GM23338 (cell line): ENCODE results near the gene PYGO2. TPM values are rescaled to one million over a fixed set of nuclear protein-coding genes. Genes with fewer than 3 reads are reported as not detected.

Source experiments
- ATAC-seq: fragments of 200-7000 bp; cut with Tn5 transposase; 3 replicates; pipeline ENCODE4 v1.9.1; 2020
- DNase-seq: peaks from one replicate; pipeline ENCODE4 v3.0.0-alpha.2; 2015; ENCODE audit warnings: low spot score
- H2AFZ ChIP-seq: fragments of 200-600 bp; sonication (generic); 2 replicates; pipeline ENCODE4 v1.8.0; 2016; ENCODE audit warnings: antibody characterized with exemption, mild to moderate bottlenecking, moderate library complexity
- H3F3A ChIP-seq: fragments of 200-600 bp; sonication (generic); replicated peaks from 2 replicates; pipeline ENCODE4 v1.8.0; 2017; ENCODE audit warnings: antibody characterized with exemption, mixed run types, low read depth
- H3K27ac ChIP-seq: fragments of 200-600 bp; sonication (generic); 2 replicates; pipeline ENCODE4 v1.6.1; 2016; ENCODE audit warnings: low read depth
- H3K27me3 ChIP-seq: fragments of 200-600 bp; sonication (generic); 2 replicates; pipeline ENCODE4 v1.8.0; 2016; ENCODE audit warnings: mild to moderate bottlenecking, mixed run types, moderate library complexity; ENCODE audit not compliant: insufficient read depth
- H3K36me3 ChIP-seq: fragments of 200-600 bp; sonication (generic); 2 replicates; pipeline ENCODE4 v1.8.0; 2016; ENCODE audit warnings: mild to moderate bottlenecking; ENCODE audit not compliant: insufficient read depth
- H3K4me1 ChIP-seq: fragments of 200-600 bp; sonication (generic); 2 replicates; pipeline ENCODE4 v1.8.0; 2016; ENCODE audit warnings: mild to moderate bottlenecking, moderate library complexity; ENCODE audit not compliant: insufficient read depth
- H3K4me2 ChIP-seq: fragments of 200-600 bp; sonication (generic); 2 replicates; pipeline ENCODE4 v1.7.1; 2017; ENCODE audit warnings: mixed run types
- H3K4me3 ChIP-seq: fragments of 200-600 bp; sonication (generic); 2 replicates; pipeline ENCODE4 v1.6.1; 2016; ENCODE audit warnings: mixed run types
- H3K79me2 ChIP-seq: fragments of 200-600 bp; sonication (generic); replicated peaks from 2 replicates; pipeline ENCODE4 v1.8.0; 2017; ENCODE audit warnings: mild to moderate bottlenecking; ENCODE audit not compliant: insufficient read depth
- H3K9me2 ChIP-seq: fragments of 200-600 bp; sonication (generic); 2 replicates; pipeline ENCODE4 v1.8.0; 2017; ENCODE audit not compliant: insufficient read depth
- H4K20me1 ChIP-seq: fragments of 200-600 bp; sonication (generic); replicated peaks from 2 replicates; pipeline ENCODE4 v1.8.0; 2017; ENCODE audit warnings: mild to moderate bottlenecking; ENCODE audit not compliant: insufficient read depth
- H3K27ac Mint-ChIP-seq: 2 replicates; pipeline ENCODE4 v1.8.0; 2020; ENCODE audit warnings: inconsistent platforms, mild to moderate bottlenecking, moderate library complexity, mixed read lengths
- H3K27me3 Mint-ChIP-seq: 3 replicates; pipeline ENCODE4 v1.8.0; 2022; ENCODE audit warnings: low read depth, mild to moderate bottlenecking, moderate library complexity, mixed read lengths, inconsistent platforms; ENCODE audit not compliant: insufficient read depth, poor library complexity
- H3K36me3 Mint-ChIP-seq: 3 replicates; pipeline ENCODE4 v1.8.0; 2021; ENCODE audit warnings: low read depth, mild to moderate bottlenecking, inconsistent platforms, moderate library complexity, mixed read lengths
- H3K4me1 Mint-ChIP-seq: 3 replicates; pipeline ENCODE4 v1.8.0; 2020; ENCODE audit warnings: mild to moderate bottlenecking, inconsistent platforms, mixed read lengths
- H3K4me3 Mint-ChIP-seq: 3 replicates; pipeline ENCODE4 v1.8.0; 2021; ENCODE audit warnings: moderate library complexity, mild to moderate bottlenecking, inconsistent platforms, mixed read lengths
- H3K9me3 Mint-ChIP-seq: 3 replicates; pipeline ENCODE4 v1.8.0; 2020; ENCODE audit warnings: moderate library complexity, mild to moderate bottlenecking, inconsistent platforms, mixed read lengths
- CREB1 ChIP-seq: fragments of 250-450 bp; sonication (Bioruptor Pico); IDR thresholded peaks from 2 replicates; pipeline ENCODE4 v1.5.0; 2020; ENCODE audit warnings: low read depth, mild to moderate bottlenecking, moderate library complexity
- EZH2 ChIP-seq: fragments of 200-600 bp; sonication (generic); IDR thresholded peaks from one replicate; pipeline ENCODE4 v1.8.0; 2017; ENCODE audit warnings: antibody characterized with exemption, mild to moderate bottlenecking, low read depth; ENCODE audit not compliant: unreplicated experiment
- EZH2phosphoT487 ChIP-seq: fragments of 200-600 bp; sonication (generic); IDR thresholded peaks from one replicate; pipeline ENCODE4 v1.8.1; 2018; ENCODE audit warnings: antibody characterized with exemption; ENCODE audit not compliant: unreplicated experiment
- POLR2AphosphoS5 ChIP-seq: IDR thresholded peaks from 2 replicates; pipeline ENCODE4 v1.6.1; 2016; ENCODE audit warnings: antibody characterized with exemption, low read depth
- ZNF114 ChIP-seq: fragments of 250-450 bp; sonication (Bioruptor Pico); IDR thresholded peaks from 2 replicates; pipeline ENCODE4 v1.5.0; 2020; ENCODE audit warnings: mild to moderate bottlenecking, moderate library complexity
- ZNF331 ChIP-seq: fragments of 250-450 bp; sonication (Bioruptor Pico); IDR thresholded peaks from 2 replicates; pipeline ENCODE4 v1.5.0; 2020; ENCODE audit warnings: low read depth, mild to moderate bottlenecking, moderate library complexity
- polyA plus RNA-seq: library from polyadenylated mRNA; unstranded; fragments of >200 nt; fragmentation: Nextera tagmentation; extraction: Ambion mirVana; gene quantifications from 2 replicates; pipeline ENCODE4 v1.2.1, GENCODE V29; 2016
- total RNA-seq: library from RNA; depleted of rRNA; stranded (reverse); fragments of >200 nt; shearing (Covaris generic); gene quantifications from 2 replicates; pipeline ENCODE4 v1.2.3, GENCODE V29; 2014
- TF ChIP-seq, protein P1 (sequence below): IDR thresholded peaks from 2 replicates; pipeline ENCODE4 v1.6.1; 2016; ENCODE audit warnings: antibody characterized with exemption
- TF ChIP-seq, protein P2 (sequence below), 2 experiments: fragments of 200-600 bp in 1 of 2; sonication (generic) in 1 of 2; conservative IDR thresholded peaks; 2 replicates each; pipeline versions ENCODE4 v1.5.1 to v1.6.1; 2016 to 2017; ENCODE audit warnings: antibody characterized with exemption in 2 of 2, low read depth in 2 of 2, mild to moderate bottlenecking in 2 of 2, moderate library complexity in 1 of 2
- TF ChIP-seq, protein P3 (sequence below): IDR thresholded peaks from one replicate; pipeline ENCODE4 v1.6.1; 2018; ENCODE audit warnings: antibody characterized with exemption; ENCODE audit not compliant: unreplicated experiment
- TF ChIP-seq, protein P4 (sequence below): fragments of 250-450 bp; sonication (Bioruptor Pico); IDR thresholded peaks from 2 replicates; pipeline ENCODE4 v1.5.0; 2020; ENCODE audit warnings: mild to moderate bottlenecking, moderate library complexity

The PYGO2 gene
- total and polyA plus RNA-seq, 2 experiments from 2014 or later, result 11.0 to 29.0 TPM

DNA sequence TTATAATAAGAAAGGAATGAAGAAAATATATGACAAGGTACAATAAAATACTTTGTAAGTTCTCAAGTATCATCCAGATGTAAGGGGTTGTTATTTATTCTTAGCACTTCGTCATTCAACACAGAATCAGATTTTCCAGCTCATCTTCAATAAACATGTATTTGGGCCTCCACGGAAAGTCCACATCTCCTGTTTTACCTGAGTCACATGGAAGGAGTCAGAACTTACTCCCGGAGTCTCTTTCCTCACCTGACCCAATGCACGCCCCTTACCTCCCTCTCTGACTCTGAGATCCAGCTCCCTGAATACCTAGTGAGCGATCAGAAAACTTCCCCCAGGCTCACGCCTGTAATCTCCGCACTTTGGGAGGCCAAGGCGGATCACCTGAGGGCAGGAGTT, 23.6 kb downstream of the PYGO2 start (continued):
- TF ChIP-seq, protein P1, sequence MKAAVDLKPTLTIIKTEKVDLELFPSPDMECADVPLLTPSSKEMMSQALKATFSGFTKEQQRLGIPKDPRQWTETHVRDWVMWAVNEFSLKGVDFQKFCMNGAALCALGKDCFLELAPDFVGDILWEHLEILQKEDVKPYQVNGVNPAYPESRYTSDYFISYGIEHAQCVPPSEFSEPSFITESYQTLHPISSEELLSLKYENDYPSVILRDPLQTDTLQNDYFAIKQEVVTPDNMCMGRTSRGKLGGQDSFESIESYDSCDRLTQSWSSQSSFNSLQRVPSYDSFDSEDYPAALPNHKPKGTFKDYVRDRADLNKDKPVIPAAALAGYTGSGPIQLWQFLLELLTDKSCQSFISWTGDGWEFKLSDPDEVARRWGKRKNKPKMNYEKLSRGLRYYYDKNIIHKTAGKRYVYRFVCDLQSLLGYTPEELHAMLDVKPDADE, result no peak
- TF ChIP-seq, protein P2, sequence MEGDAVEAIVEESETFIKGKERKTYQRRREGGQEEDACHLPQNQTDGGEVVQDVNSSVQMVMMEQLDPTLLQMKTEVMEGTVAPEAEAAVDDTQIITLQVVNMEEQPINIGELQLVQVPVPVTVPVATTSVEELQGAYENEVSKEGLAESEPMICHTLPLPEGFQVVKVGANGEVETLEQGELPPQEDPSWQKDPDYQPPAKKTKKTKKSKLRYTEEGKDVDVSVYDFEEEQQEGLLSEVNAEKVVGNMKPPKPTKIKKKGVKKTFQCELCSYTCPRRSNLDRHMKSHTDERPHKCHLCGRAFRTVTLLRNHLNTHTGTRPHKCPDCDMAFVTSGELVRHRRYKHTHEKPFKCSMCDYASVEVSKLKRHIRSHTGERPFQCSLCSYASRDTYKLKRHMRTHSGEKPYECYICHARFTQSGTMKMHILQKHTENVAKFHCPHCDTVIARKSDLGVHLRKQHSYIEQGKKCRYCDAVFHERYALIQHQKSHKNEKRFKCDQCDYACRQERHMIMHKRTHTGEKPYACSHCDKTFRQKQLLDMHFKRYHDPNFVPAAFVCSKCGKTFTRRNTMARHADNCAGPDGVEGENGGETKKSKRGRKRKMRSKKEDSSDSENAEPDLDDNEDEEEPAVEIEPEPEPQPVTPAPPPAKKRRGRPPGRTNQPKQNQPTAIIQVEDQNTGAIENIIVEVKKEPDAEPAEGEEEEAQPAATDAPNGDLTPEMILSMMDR (conservative IDR thresholded peaks at IDR 0.05; ENCODE audit: low read depth in 2 of 2), result no peak
- TF ChIP-seq POLR2AphosphoS5 (no peak), EZH2 (no peak), ZNF114 (no peak), EZH2phosphoT487 (no peak)
- TF ChIP-seq, protein P3, sequence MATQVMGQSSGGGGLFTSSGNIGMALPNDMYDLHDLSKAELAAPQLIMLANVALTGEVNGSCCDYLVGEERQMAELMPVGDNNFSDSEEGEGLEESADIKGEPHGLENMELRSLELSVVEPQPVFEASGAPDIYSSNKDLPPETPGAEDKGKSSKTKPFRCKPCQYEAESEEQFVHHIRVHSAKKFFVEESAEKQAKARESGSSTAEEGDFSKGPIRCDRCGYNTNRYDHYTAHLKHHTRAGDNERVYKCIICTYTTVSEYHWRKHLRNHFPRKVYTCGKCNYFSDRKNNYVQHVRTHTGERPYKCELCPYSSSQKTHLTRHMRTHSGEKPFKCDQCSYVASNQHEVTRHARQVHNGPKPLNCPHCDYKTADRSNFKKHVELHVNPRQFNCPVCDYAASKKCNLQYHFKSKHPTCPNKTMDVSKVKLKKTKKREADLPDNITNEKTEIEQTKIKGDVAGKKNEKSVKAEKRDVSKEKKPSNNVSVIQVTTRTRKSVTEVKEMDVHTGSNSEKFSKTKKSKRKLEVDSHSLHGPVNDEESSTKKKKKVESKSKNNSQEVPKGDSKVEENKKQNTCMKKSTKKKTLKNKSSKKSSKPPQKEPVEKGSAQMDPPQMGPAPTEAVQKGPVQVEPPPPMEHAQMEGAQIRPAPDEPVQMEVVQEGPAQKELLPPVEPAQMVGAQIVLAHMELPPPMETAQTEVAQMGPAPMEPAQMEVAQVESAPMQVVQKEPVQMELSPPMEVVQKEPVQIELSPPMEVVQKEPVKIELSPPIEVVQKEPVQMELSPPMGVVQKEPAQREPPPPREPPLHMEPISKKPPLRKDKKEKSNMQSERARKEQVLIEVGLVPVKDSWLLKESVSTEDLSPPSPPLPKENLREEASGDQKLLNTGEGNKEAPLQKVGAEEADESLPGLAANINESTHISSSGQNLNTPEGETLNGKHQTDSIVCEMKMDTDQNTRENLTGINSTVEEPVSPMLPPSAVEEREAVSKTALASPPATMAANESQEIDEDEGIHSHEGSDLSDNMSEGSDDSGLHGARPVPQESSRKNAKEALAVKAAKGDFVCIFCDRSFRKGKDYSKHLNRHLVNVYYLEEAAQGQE, result no peak

- H3K4me3 Mint-ChIP-seq, result peak overlapping the region; percentile 87
- peaks cover 23% of the 10 kb centered on the region for H3K4me1 Mint-ChIP-seq
- peak overlapping the region; percentile 84 for H3K4me2 ChIP-seq
- peak overlapping the region; percentile 100 for H3K27ac Mint-ChIP-seq
- peak; percentile 63; the same call in 1 of the 2 replicates for TF ChIP-seq POLR2AphosphoS5
- TF ChIP-seq ZNF331 (CRISPR knock-in tag), result no peak
- TF ChIP-seq, protein P4, sequence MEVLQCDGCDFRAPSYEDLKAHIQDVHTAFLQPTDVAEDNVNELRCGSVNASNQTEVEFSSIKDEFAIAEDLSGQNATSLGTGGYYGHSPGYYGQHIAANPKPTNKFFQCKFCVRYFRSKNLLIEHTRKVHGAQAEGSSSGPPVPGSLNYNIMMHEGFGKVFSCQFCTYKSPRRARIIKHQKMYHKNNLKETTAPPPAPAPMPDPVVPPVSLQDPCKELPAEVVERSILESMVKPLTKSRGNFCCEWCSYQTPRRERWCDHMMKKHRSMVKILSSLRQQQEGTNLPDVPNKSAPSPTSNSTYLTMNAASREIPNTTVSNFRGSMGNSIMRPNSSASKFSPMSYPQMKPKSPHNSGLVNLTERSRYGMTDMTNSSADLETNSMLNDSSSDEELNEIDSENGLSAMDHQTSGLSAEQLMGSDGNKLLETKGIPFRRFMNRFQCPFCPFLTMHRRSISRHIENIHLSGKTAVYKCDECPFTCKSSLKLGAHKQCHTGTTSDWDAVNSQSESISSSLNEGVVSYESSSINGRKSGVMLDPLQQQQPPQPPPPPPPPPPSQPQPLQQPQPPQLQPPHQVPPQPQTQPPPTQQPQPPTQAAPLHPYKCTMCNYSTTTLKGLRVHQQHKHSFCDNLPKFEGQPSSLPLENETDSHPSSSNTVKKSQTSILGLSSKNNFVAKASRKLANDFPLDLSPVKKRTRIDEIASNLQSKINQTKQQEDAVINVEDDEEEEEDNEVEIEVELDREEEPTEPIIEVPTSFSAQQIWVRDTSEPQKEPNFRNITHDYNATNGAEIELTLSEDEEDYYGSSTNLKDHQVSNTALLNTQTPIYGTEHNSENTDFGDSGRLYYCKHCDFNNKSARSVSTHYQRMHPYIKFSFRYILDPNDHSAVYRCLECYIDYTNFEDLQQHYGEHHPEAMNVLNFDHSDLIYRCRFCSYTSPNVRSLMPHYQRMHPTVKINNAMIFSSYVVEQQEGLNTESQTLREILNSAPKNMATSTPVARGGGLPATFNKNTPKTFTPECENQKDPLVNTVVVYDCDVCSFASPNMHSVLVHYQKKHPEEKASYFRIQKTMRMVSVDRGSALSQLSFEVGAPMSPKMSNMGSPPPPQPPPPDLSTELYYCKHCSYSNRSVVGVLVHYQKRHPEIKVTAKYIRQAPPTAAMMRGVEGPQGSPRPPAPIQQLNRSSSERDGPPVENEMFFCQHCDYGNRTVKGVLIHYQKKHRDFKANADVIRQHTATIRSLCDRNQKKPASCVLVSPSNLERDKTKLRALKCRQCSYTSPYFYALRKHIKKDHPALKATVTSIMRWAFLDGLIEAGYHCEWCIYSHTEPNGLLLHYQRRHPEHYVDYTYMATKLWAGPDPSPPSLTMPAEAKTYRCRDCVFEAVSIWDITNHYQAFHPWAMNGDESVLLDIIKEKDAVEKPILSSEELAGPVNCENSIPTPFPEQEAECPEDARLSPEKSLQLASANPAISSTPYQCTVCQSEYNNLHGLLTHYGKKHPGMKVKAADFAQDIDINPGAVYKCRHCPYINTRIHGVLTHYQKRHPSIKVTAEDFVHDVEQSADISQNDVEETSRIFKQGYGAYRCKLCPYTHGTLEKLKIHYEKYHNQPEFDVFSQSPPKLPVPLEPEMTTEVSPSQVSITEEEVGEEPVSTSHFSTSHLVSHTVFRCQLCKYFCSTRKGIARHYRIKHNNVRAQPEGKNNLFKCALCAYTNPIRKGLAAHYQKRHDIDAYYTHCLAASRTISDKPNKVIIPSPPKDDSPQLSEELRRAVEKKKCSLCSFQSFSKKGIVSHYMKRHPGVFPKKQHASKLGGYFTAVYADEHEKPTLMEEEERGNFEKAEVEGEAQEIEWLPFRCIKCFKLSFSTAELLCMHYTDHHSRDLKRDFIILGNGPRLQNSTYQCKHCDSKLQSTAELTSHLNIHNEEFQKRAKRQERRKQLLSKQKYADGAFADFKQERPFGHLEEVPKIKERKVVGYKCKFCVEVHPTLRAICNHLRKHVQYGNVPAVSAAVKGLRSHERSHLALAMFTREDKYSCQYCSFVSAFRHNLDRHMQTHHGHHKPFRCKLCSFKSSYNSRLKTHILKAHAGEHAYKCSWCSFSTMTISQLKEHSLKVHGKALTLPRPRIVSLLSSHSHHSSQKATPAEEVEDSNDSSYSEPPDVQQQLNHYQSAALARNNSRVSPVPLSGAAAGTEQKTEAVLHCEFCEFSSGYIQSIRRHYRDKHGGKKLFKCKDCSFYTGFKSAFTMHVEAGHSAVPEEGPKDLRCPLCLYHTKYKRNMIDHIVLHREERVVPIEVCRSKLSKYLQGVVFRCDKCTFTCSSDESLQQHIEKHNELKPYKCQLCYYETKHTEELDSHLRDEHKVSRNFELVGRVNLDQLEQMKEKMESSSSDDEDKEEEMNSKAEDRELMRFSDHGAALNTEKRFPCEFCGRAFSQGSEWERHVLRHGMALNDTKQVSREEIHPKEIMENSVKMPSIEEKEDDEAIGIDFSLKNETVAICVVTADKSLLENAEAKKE, result no peak
- TF ChIP-seq CREB1 (CRISPR knock-in tag), result peak; percentile 95
- no peaks in the 10 kb centered on the region; the same call in 1 of the 2 replicates for H3K9me2 ChIP-seq
- ATAC-seq (peak; percentile 70), DNase-seq (peak; percentile 95)
- H3K27ac ChIP-seq, result peak overlapping the region; percentile 89
- H4K20me1 ChIP-seq, result no peaks in the 10 kb centered on the region
- H3F3A ChIP-seq, result peaks cover 10% of the 10 kb centered on the region
- no peaks in the 10 kb centered on the region for H3K36me3 ChIP-seq
- H3K4me1 ChIP-seq, result peaks cover 16% of the 10 kb centered on the region
- peak overlapping the region; percentile 64 for H3K4me3 ChIP-seq
- peaks cover 3% of the 10 kb centered on the region; the same call in 1 of the 3 replicates for H3K9me3 Mint-ChIP-seq
- H2AFZ ChIP-seq, result peak overlapping the region; percentile 53; the same call in 1 of the 2 replicates
- peaks cover 27% of the 10 kb centered on the region for H3K27me3 Mint-ChIP-seq
- H3K79me2 ChIP-seq, result no peaks in the 10 kb centered on the region; the same call in 1 of the 2 replicates
- peaks cover 4% of the 10 kb centered on the region; the same call in 1 of the 3 replicates for H3K36me3 Mint-ChIP-seq
- no peaks in the 10 kb centered on the region; the same call in 1 of the 2 replicates for H3K27me3 ChIP-seq
Measured at GRCh38 chr1:154937085-154937987, 24.2 kb downstream of the PYGO2 start.
